GM12801 (cell line): Measurements from ENCODE around the gene C1orf116.

Source experiments
- TF ChIP-seq, protein P1 (sequence below): IDR thresholded peaks from one replicate; pipeline ENCODE4 v1.5.1; 2011; ENCODE audit warnings: control low read depth; ENCODE audit not compliant: insufficient read length; ENCODE audit errors: extremely low read depth

Gene C1orf116

DNA sequence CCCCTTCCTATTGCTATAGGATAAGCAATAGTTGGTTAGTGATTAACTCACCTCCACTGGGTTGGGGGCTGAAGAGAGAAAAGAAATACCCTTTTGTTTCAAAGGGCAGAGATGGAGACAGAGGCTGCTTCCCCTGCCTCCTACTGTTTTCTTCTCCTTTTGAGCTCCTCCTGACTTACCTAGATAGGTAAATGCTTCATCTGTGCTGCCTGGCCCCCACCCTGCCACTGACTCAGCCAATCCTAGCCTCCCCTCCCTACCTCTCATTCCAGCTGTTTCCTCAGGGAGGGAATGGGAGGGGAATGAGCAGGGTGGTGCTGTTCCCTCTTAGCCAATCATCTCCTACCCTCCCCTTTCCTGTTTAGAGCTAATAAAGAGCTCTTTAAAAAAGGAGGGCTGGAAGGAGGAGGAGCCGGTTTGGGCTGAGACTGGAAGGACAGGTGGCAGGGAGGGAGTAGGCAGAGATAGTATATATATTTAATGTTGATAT, at the start of gene C1orf116:
Gene C1orf116 (minus strand): TSS at position 229 of the 490 bp plus-strand sequence. CDS start 5,158 bp downstream, outside the sequence.
- TF ChIP-seq, protein P1, sequence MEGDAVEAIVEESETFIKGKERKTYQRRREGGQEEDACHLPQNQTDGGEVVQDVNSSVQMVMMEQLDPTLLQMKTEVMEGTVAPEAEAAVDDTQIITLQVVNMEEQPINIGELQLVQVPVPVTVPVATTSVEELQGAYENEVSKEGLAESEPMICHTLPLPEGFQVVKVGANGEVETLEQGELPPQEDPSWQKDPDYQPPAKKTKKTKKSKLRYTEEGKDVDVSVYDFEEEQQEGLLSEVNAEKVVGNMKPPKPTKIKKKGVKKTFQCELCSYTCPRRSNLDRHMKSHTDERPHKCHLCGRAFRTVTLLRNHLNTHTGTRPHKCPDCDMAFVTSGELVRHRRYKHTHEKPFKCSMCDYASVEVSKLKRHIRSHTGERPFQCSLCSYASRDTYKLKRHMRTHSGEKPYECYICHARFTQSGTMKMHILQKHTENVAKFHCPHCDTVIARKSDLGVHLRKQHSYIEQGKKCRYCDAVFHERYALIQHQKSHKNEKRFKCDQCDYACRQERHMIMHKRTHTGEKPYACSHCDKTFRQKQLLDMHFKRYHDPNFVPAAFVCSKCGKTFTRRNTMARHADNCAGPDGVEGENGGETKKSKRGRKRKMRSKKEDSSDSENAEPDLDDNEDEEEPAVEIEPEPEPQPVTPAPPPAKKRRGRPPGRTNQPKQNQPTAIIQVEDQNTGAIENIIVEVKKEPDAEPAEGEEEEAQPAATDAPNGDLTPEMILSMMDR: no peak

DNA sequence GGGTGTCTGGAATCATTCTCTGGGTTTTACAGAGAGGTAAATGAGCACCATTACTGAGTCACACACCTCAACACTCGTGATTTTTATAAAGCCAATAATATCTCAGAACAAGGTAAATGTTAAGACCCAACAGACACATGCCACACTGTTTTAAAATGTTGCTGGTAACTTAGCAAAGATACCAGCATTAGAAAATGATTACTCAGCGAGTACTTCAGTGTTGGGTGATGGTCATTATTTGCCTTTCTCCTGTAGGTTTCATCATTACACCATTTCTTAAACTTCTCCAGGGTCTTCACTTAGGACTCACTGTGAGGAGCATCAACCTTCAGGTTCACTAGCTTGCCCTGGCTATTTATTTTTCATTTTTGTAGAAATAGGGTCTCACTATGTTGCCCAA, 49.2 kb upstream of the C1orf116 start:
- TF ChIP-seq, protein P1: no peak

DNA sequence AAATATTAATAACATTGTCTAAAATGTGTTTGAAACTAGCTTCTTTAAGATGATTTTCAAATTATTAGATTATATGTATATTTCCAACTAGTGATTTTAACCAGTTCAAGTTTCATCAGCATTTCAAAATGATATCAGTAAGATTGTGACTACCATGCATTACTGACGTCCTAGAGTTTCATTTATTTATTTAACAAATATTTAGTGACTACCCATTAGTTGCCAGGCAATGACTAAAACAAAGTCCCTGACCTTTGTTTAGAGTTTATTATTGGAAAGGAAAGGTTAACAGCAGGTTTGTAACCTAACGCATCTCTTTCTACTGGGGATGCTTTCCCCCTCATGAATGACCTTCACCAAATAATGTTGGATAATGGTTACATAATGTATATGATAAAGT, 48.5 kb upstream of the C1orf116 start:
- TF ChIP-seq, protein P1: no peak

DNA sequence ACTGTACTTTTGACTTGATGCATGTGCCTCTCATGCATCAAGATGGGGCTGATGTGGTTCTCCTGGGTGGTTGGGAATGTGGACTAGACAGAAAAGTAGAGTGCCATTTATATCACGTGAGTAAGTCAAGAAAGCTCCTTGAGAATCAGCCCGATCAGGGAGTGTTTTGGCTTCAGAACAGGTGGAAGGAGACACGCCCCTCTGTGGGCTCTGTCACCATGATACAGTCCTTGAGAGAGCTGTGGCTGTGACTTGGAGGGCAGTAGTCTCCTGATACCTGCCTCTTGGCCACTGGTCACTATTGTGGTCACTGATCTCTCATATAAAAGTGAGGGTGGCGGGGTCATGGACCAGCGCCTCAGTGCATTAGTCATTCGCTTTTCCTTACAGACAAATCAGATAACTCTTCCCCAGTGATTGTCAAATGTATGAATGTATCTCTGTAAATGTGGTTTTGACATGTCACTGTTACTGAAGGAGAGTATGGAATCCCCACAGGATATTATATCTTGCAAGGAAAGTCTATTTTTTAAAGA, 47.2 kb upstream of the C1orf116 start:
- TF ChIP-seq, protein P1: no peak

DNA sequence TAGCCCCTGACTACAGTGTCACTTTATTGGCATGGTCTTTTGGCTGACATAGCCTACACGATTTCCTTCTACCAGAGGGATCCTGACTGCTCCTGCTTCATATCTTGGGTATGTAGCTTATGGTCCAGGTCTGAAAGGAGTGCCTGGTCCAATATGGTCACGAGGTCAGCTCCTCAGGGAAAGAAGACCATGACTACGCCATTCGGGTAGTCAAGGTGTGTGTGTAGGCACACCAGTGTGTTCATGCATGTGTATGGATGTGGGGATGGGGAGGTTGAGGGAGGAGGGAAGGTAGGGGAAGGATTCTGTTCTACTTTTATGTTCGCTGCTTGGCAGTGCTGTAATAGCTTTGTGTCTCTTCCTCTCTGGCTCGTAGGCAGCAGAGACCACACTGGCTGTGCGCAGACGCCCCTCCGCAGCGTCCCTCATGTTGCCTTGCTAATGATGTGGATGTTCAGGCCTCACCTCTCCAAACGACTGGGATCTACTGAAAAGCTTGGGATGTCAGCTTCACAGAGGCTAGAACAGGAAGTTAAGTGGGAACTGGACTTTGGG, 46.1 kb upstream of the C1orf116 start:
- TF ChIP-seq, protein P1: no peak

DNA sequence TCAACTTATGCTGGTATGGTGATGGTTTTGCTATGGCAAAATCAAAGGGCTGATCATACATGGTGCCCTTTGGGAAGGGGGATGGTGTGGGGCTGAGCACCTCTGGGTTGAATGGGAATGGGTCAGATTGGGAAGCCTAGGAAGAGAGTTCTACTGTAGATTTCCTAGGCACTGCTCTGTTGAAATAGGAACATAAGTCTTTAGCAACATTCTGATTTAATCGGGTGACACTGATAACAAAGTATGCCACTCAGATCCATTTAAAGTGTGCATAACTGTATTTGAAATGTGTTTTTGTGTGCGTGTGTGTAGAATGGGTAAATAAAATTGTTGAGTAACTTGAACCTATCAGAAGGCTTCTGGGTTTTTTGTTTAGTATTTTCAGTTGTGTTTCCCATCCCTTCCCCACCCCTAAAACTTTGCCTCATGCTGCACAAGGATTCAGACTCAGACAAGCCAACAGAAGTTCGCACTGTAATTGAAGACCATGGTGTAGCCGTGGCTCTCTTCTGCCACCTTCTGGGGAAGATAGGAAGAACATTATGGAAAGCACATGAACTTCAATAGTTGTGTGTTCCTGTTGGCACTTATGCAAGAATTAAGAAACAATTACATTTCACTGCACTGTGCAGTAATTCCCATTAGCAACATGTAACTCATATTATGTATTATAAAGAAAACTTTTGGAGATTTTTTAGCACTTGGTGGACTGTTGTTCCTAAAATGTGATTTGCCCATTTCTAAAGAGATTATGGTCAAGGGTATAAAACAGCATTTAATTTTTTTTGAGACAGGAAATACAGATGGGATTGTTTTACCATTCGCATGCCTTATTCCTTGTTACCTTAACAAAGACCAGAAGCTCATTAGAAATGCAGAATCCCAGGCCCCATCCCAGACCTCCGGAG, 45.2 kb upstream of the C1orf116 start:
- TF ChIP-seq, protein P1: no peak

DNA sequence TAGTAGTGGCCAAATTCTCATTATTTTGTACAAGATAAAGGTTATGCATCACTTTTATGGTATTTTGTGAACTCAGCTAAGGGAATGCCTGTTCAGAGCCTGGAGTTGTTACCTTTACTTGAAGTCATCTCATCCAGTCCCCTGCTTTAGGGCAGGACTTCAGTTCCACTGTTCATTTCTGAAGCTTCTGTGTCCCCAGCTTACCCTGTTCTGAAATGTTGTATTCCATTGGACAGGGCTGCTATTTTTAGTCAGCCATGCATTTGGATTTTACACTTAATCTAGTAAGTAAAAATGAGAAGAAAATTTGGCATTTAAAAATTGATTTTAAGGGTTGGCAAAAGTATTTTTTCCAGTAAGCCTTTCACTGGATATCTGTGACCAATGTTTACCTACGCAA, 44.5 kb upstream of the C1orf116 start:
- TF ChIP-seq, protein P1: no peak
